ENCODE data around the gene PROZ.
A peak's percentile ranks its signal among the peaks of the same experiment; 100 is the strongest.

The PROZ gene

DNA sequence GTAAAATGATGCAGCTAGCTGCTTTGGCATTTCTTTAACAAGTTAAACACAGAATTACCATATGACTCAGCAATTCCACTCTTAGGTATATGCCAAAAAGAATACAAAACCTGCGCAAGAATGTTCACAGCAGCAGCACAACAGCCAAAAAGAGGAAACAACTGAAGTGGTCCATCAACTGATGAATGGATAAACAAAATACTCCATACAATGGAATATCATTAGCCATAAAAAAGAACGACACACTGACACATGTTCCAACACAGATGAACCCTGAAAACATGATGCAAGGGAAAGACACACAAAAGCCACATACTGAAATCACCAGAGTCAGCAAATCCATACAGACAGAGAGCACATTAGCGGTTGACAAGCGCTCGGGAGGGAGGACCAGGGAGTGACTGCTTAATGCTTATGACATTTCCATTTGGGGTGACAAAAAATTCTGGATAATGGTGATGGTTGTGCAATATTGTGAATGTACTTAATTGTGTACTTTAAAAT is 47.0 kb downstream of the PROZ start:
- no peak for DNase-seq (ENCODE audit: low read depth, low spot score)

- DNase-seq (ENCODE audit: low read depth, low spot score), result no peak
Observed at GRCh38 chr13:113207460-113207859, 49.0 kb downstream of the PROZ start.

DNA sequence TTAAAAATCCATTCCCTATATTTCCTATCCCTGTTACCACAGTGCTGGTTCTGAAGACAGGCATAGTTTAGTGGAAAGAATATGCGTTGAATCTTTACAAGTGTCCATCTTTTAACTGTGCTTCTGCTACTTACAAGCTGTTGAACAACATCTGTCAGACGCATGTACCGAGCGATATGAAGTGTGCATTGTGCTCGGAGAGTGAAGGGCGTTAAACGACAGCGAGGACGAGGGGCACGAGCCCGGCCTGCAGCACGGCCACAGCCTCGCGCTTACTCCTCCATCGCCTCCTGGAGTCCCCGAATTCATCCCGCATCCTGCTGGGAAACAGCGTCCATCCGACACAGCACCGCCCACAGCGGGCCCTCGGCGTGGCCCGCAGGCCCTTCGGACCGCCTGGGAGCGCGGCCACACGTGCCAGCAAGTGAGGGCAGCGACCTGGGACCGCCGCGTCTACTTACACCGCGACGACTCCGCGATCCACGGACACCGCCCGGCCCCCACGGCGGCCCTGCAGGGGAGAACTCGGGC is 49.5 kb downstream of the PROZ start:
- DNase-seq (ENCODE audit: low read depth, low spot score), result no peak

DNA sequence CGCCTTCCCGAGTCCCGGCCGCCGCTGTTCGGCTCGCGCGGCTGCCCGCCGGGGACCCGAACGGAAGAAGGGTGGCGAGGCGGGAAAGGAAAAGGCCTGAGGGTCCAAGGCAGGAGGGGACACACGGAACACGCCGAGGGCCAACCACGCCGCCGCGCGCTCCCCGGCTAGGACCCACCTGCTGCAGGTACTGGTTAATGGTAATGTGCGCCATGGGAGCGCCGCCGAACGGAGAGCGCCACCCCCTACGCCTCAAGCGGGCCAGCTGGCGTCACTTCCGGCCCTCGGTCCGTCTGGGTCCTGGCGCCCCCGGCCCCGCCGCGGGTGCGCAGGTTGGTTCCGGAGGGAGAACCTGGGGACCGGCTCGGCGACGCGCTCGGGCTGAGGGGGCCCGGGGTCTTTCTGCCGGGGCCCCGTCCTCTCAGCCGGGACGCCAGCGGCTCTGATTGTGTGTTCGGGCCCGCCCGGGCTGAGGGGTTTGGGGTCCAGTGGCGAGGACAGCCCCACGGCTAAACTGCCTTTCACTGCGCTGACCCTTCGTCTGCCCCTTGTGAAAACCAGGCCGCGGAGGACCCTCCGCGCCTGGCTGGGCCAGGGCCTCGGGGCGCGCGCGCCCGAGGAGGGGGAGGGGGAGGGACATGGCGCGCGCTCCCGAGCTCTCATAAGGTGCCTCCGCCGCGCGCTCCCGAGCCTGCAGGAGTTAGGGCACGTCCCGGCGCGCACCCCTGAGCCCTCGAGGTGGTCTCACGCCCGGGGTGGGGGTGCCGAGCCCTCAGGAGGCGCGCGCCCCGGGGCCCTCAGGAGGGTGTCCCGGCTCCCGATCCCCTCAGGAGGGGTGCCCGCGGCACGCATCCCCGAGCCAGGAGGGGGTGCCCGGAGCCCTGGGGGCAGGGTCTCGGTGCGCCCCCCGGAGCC is 50.2 kb downstream of the PROZ start, which contains the start of gene PCID2:
Gene PCID2, minus strand, starts transcription at position 249 of the 915 bp plus-strand sequence. Its CDS starts 35 bp downstream, at position 214.
- DNase-seq (ENCODE audit: low read depth, low spot score), result peak; percentile 57

GRCh38 chr13:113209336-113209758 is 50.9 kb downstream of the PROZ start, which contains the start of gene CUL4A:
Gene CUL4A (plus strand): TSS chr13:113209613. CDS start chr13:113209628, 15 bp downstream.
- no peak for DNase-seq (ENCODE audit: low read depth, low spot score)

GRCh38 chr13:113209759-113210421 is 51.4 kb downstream of the PROZ start:
- no peak for DNase-seq (ENCODE audit: low read depth, low spot score)

- DNase-seq (ENCODE audit: low read depth, low spot score), result no peak
Observed at GRCh38 chr13:113210833-113211232, 52.4 kb downstream of the PROZ start.

DNA sequence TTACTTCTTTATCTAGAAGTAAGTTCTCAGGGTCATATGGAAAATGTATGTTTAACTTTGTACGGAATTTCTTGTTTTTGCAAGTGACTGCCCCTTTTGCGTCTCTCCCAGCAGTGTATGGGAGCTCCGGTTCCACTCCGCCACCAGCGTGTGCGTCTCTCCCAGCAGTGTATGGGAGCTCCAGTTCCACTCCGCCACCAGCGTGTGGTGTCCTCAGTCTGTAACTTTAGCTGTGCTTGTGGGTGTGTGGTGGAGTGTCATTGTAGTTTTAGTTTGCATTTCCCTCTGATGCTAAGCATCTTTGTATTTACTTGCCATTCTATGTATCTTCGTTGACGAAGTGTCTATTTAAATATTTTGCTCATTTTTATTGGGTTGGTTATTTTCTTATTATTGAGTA is 53.3 kb downstream of the PROZ start:
- no peak for DNase-seq (ENCODE audit: low read depth, low spot score)

GRCh38 chr13:113216254-113217048 is 58.0 kb downstream of the PROZ start:
- no peak for DNase-seq (ENCODE audit: low read depth, low spot score)

- no peak for DNase-seq (ENCODE audit: low read depth, low spot score)
Observed at GRCh38 chr13:113218586-113218985, 60.1 kb downstream of the PROZ start.

DNA sequence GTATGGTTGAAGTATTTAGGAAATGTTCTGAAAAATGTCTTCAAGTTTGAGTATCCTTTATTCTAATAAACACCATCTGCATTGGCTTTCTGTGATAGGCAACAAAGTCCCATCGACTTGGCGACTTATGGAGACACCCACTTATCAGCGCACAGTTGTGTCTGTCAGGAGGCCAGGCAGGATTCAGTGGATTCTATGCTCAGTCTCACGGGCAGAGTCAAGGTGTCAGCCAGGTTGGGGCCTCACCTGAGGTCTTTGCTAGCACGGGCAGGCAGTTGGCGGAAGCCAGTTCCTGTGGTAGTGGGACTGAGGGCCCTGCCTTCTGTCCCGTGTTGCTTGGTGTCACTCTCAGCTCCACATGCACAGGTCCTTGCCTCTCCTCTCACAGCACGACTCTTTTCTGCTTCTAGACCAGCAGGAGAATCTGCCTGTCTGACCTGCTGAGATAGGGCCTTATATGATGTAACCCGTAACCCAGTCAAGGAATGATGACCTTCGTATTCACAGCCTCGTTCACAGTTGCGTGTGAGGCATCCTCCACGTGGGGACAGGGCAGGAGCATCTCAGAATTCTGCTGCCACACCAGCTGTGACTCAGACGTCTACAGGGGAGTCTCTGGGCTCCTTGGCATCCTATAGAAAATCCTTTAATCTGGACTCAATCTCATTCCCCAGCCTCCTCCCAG is 61.0 kb downstream of the PROZ start:
- no peak for DNase-seq (ENCODE audit: low read depth, low spot score)

- no peak for DNase-seq (ENCODE audit: low read depth, low spot score)
Observed at GRCh38 chr13:113220141-113220598, 61.7 kb downstream of the PROZ start.

DNA sequence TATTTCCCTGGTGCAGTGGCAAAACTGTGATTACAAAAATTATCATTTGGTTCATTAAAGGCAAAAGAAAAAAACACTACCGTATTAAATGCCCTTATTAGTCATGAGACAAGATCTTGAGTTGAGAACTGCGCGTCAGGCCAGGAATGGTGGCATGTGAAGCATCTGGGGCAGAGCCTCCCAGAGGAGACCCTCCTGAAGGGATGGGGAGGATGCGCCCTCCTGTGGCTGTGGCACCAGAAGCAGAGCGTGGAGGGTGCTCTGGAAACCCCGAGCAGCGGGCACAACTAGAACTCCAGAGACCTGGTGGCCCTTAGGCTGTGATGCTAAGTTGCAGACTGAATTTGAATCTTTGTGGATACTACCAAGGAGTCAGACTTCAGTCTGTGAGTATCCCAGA is 62.4 kb downstream of the PROZ start:
- no peak for DNase-seq (ENCODE audit: low read depth, low spot score)
